Measurements from ENCODE around the gene FGFR3. TPM values are rescaled to one million over a fixed set of nuclear protein-coding genes. Genes with fewer than 3 reads are reported as not detected.

FGFR3 gene
- total and polyA plus RNA-seq, 10 donors, result 1.0 to 7.5 (median 3.5) TPM

DNA sequence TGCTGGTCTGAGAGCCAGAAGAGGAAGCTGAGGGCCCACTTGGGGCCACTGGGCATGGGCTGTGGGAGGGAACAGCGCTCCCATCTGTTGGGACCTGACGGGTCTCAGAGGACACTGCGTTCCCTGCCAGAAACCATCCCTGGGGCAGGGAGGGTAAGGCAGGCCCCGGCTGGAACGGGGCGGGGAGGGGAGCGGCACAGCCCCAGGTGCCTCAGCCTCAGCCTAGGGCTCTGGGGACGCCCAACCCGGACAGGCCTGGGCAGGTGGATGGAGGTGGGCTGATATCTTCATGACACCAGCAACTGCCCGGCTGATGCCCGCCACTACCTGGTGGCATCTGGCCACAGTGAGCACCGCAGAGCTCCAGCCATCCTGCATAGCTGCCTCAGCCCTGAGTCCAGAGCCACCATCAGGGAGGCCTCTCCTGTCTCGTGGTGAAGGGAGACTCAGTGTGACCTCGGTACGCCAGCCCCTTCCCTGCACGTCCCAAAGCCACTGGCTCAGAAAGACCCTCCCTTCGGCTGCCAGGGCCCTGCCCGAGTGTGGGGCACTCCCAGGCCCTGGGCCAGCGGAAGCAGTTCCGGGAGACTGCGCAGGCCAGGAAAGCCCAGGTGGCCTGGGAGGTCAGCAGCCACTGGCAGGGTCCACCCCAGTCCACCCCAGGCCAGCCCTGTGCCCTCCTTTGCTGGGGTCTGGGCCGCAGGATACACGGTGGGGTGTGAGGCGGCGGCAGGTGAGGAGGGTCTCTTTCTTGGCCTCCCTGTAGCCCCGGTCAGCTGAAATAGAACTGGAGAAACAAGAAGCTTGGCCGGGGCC, 34.6 kb upstream of the FGFR3 start:
- intact Hi-C loops (cut with DNase I; ENCODE audit: low total_unique reads), result no loop called here
- Histone ChIP-seq H3K4me1 (peaks cover 0 to 61% (median 32%) of the 10 kb centered on the region in 6 donors), H3K4me3 (no peak overlapping the region), H3K27me3 (replicated peaks in 1 of 7) (peaks cover 0 to 16% (median 7%) of the 10 kb centered on the region in 7 donors), H3K36me3 (no peaks in the 10 kb centered on the region), H3K27ac (no peak overlapping the region), H3K9me3 (no peaks in the 10 kb centered on the region)
- no peak for TF ChIP-seq POLR2A (IDR thresholded peaks at IDR 0.05)
- TF ChIP-seq, protein P1, sequence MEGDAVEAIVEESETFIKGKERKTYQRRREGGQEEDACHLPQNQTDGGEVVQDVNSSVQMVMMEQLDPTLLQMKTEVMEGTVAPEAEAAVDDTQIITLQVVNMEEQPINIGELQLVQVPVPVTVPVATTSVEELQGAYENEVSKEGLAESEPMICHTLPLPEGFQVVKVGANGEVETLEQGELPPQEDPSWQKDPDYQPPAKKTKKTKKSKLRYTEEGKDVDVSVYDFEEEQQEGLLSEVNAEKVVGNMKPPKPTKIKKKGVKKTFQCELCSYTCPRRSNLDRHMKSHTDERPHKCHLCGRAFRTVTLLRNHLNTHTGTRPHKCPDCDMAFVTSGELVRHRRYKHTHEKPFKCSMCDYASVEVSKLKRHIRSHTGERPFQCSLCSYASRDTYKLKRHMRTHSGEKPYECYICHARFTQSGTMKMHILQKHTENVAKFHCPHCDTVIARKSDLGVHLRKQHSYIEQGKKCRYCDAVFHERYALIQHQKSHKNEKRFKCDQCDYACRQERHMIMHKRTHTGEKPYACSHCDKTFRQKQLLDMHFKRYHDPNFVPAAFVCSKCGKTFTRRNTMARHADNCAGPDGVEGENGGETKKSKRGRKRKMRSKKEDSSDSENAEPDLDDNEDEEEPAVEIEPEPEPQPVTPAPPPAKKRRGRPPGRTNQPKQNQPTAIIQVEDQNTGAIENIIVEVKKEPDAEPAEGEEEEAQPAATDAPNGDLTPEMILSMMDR (IDR thresholded peaks at IDR 0.05 in 8 of 11, conservative IDR thresholded peaks at IDR 0.05 in 3 of 11), result no peak
- TF ChIP-seq POLR2AphosphoS5 (IDR thresholded peaks at IDR 0.05), result no peak
- 78 to 92% (median 86%) methylated on average over 24 to 27 of the region's 27 CpGs for WGBS, 5 donors
- DNase-seq, result no peak

DNA sequence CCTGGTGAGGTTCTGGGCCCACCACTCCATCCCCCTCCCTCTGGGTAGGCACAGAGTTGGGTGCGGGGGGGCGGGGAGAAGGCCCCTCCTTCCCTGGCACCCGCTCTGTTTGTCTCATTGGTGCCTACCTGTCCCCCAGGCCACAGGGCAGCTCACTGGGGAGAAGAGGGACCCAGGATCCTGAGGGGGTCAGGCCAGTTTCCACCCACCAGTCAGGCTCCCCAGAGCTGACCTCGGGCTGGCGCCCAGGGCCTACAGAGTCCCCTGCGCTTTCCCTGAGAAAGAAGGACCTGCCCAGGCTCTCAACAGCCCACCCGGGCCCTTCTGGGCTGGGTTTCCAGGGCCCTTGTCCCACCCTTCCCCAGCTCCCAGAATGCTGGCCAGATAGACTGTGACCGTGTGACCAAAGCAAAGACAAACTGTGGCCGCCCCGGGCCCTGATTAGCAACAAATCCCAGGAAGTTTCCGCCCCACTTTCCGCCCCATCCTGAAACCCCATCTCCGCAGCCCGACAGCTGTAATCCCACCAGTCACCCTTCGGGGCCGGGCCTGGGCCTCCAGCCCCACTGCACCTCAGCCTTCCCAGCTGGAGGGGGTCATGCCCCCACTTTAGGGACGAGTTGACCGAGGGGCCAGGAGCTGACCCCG, 33.8 kb upstream of the FGFR3 start:
- Histone ChIP-seq H3K4me3 (no peak overlapping the region), H3K4me1 (peaks cover 0 to 61% (median 34%) of the 10 kb centered on the region in 6 donors), H3K27ac (peak overlapping the region in 3 of 8 donors; percentile 23 to 53 (median 30)), H3K9me3 (no peaks in the 10 kb centered on the region), H3K36me3 (no peaks in the 10 kb centered on the region), H3K27me3 (replicated peaks in 1 of 7) (peaks cover 0 to 24% (median 13%) of the 10 kb centered on the region in 7 donors)
- no peak for DNase-seq
- no peak for TF ChIP-seq POLR2AphosphoS5 (IDR thresholded peaks at IDR 0.05)
- TF ChIP-seq, protein P1 (IDR thresholded peaks at IDR 0.05 in 8 of 11, conservative IDR thresholded peaks at IDR 0.05 in 3 of 11), result no peak
- no peak for TF ChIP-seq POLR2A (IDR thresholded peaks at IDR 0.05)
- 81 to 88% (median 84%) methylated on average over 12 to 19 of the region's 19 CpGs for WGBS, 5 donors
- intact Hi-C loops (cut with DNase I; ENCODE audit: low total_unique reads), result no loop called here

DNA sequence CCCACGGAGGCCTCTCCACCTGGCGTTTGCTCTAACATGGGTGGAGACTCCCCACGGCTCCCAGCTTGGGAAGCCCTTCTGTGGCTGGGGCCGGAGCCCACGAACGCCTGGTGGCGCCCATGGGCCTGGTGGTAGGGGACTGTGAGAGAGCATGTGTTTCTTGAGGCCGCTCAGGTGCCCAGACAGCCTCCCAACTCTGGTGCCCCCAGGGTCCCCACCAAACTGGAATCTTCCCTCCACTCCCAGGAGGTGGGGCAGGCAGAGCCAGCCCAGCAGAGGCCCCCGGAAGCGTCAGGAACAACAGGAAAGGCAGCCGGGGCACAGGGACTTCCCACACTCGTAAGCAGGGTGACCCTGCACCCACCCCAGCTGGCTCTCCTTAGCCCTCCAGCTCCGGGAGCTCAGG, 33.3 kb upstream of the FGFR3 start:
- Histone ChIP-seq H3K4me3 (no peak overlapping the region), H3K4me1 (peaks cover 0 to 61% (median 34%) of the 10 kb centered on the region in 6 donors), H3K9me3 (no peaks in the 10 kb centered on the region), H3K27ac (peak overlapping the region in 4 of 8 donors; percentile 18 to 53 (median 26)), H3K27me3 (replicated peaks in 1 of 7) (peaks cover 0 to 30% (median 18%) of the 10 kb centered on the region in 7 donors), H3K36me3 (no peaks in the 10 kb centered on the region)
- intact Hi-C loops (cut with DNase I; ENCODE audit: low total_unique reads), result no loop called here
- WGBS, 5 donors, result 29 to 52% (median 44%) methylated on average over 7 to 13 of the region's 13 CpGs
- DNase-seq, result no peak
- TF ChIP-seq, protein P1 (IDR thresholded peaks at IDR 0.05 in 8 of 11, conservative IDR thresholded peaks at IDR 0.05 in 3 of 11), result no peak
- TF ChIP-seq POLR2A (IDR thresholded peaks at IDR 0.05) (no peak), POLR2AphosphoS5 (IDR thresholded peaks at IDR 0.05) (peak in 2 of 3 donors; percentile 8 to 32)
